Measurements from ENCODE around the gene AFF3. TPM values are rescaled to one million over a fixed set of nuclear protein-coding genes. Genes with fewer than 3 reads are reported as not detected.

AFF3 gene
- total and polyA plus RNA-seq, 3 donors from 2014 or later, result 18.0 to 34.4 (median 27.1) TPM

- Histone ChIP-seq H3K4me3 (no peak overlapping the region), H3K27ac (no peak overlapping the region), H3K36me3 (ENCODE audit: low read depth, missing control alignments) (no peaks in the 10 kb centered on the region), H3K27me3 (no peaks in the 10 kb centered on the region), H3K9me3 (no peaks in the 10 kb centered on the region), H3K4me1 (no peaks in the 10 kb centered on the region)
- WGBS, 2 donors, result 86 to 88% methylated on average over 6 of the region's 6 CpGs
- intact Hi-C loops (cut with DNase I; ENCODE audit: low total_unique reads), result no loop called here
- no peak for TF ChIP-seq POLR2A (IDR thresholded peaks at IDR 0.05)
- TF ChIP-seq CTCF (IDR thresholded peaks at IDR 0.05), result no peak
- DNase-seq, result no peak
Measured at GRCh38 chr2:99763764-99764163, 378.6 kb downstream of the AFF3 start.

- Histone ChIP-seq H3K36me3 (ENCODE audit: low read depth, missing control alignments) (no peaks in the 10 kb centered on the region), H3K27ac (no peak overlapping the region), H3K27me3 (no peaks in the 10 kb centered on the region), H3K4me3 (no peak overlapping the region), H3K4me1 (no peaks in the 10 kb centered on the region), H3K9me3 (no peaks in the 10 kb centered on the region)
- DNase-seq, result no peak
- intact Hi-C loops (cut with DNase I; ENCODE audit: low total_unique reads), result no loop called here
- 84 to 86% methylated on average over 7 of the region's 7 CpGs for WGBS, 2 donors
- TF ChIP-seq CTCF (IDR thresholded peaks at IDR 0.05), result no peak
- no peak for TF ChIP-seq POLR2A (IDR thresholded peaks at IDR 0.05)
Measured at GRCh38 chr2:99762714-99763113, 379.7 kb downstream of the AFF3 start.

- no peak overlapping the region for H3K4me3 ChIP-seq
- H3K9me3 ChIP-seq, result no peaks in the 10 kb centered on the region
- DNase-seq, result no peak
- no peaks in the 10 kb centered on the region for H3K4me1 ChIP-seq
- no peaks in the 10 kb centered on the region for H3K36me3 ChIP-seq (ENCODE audit: low read depth, missing control alignments)
- H3K27me3 ChIP-seq, result no peaks in the 10 kb centered on the region
- H3K27ac ChIP-seq, result no peak overlapping the region
- WGBS, 2 donors, result 95 to 97% methylated on average over 3 of the region's 3 CpGs
- TF ChIP-seq POLR2A (IDR thresholded peaks at IDR 0.05) (no peak), CTCF (IDR thresholded peaks at IDR 0.05) (no peak)
- intact Hi-C loops (cut with DNase I; ENCODE audit: low total_unique reads), result no loop called here
Measured at GRCh38 chr2:99757611-99758114, 384.7 kb downstream of the AFF3 start.

- Histone ChIP-seq H3K4me3 (no peak overlapping the region), H3K27ac (no peak overlapping the region), H3K4me1 (no peaks in the 10 kb centered on the region), H3K9me3 (no peaks in the 10 kb centered on the region), H3K36me3 (ENCODE audit: low read depth, missing control alignments) (no peaks in the 10 kb centered on the region), H3K27me3 (no peaks in the 10 kb centered on the region)
- TF ChIP-seq CTCF (IDR thresholded peaks at IDR 0.05) (no peak), POLR2A (IDR thresholded peaks at IDR 0.05) (no peak)
- intact Hi-C loops (cut with DNase I; ENCODE audit: low total_unique reads), result no loop called here
- WGBS, 2 donors, result 85 to 90% methylated on average over 1 of the region's 1 CpG
- DNase-seq, result no peak
Measured at GRCh38 chr2:99756059-99756458, 386.3 kb downstream of the AFF3 start.

GRCh38 chr2:99754210-99754609, 388.2 kb downstream of the AFF3 start:
- H3K9me3 ChIP-seq, result no peaks in the 10 kb centered on the region
- H3K36me3 ChIP-seq (ENCODE audit: low read depth, missing control alignments), result no peaks in the 10 kb centered on the region
- TF ChIP-seq POLR2A (IDR thresholded peaks at IDR 0.05) (no peak), CTCF (IDR thresholded peaks at IDR 0.05) (no peak)
- H3K27ac ChIP-seq, result no peak overlapping the region
- 80 to 85% methylated on average over 4 of the region's 4 CpGs for WGBS, 2 donors
- no peak for DNase-seq
- no peaks in the 10 kb centered on the region for H3K4me1 ChIP-seq
- H3K27me3 ChIP-seq, result no peaks in the 10 kb centered on the region
- H3K4me3 ChIP-seq, result no peak overlapping the region
- intact Hi-C loops (cut with DNase I; ENCODE audit: low total_unique reads), result no loop called here
